Cardiac septum (tissue), 1 donor: ENCODE data around the gene EIF2S2. TPM values are rescaled to one million over a fixed set of nuclear protein-coding genes. Genes with fewer than 3 reads are reported as not detected.

Experiments
- DNase-seq: peaks from one replicate; pipeline ENCODE4 v3.0.0-alpha.2; 2020; ENCODE audit warnings: low spot score
- intact Hi-C: fragments of 100-400 bp; cut with DNase I; formaldehyde crosslinking; loops from one replicate; pipeline ENCODE4 v1.14.0; 2022
- total RNA-seq: library from RNA; stranded (reverse); fragmentation: NEBNext Ultra II Directional; extraction: Animal tissue kit (Norgen Biotek cat#: 25700); gene quantifications from one replicate; pipeline ENCODE4 v1.2.1, GENCODE V29; 2021
- donor health status: DM: no; HTN: no; CAD: no.

Gene EIF2S2
- total RNA-seq, 1 donor from 2014 or later: 38.3 TPM

GRCh38 chr20:34095825-34096224 is 16.2 kb downstream of the EIF2S2 start:
- intact Hi-C loops: no loop called here
- no peak for DNase-seq

GRCh38 chr20:34093895-34094294 is 18.1 kb downstream of the EIF2S2 start:
- DNase-seq: no peak
- intact Hi-C loops: no loop called here

DNA sequence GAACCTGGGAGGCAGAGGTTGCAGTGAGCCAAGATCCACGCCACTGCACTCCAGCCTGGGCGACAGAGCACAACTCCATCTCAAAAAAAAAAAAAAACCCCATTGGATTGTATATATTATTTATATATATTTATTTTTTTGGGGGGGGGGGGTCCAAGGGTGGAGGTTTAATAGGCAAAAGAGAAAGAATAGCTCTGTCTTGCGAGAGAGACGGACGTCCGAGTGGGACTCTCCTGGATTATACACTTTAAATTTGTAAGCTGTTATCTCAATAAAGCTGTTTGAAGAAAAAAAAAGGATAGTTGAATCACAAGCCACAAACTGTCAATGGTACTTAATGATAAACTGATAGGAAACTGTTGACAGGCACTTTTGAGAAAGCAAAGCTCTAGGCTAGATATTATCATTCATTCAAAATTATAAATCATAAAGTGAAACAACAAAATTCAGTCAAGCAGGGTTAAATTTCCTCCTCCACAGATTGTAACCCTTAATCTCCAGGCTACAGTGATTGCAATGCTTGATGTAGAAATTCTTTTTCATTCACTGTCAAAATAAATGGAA is 20.3 kb downstream of the EIF2S2 start:
- no peak for DNase-seq
- intact Hi-C loops: no loop called here

DNA sequence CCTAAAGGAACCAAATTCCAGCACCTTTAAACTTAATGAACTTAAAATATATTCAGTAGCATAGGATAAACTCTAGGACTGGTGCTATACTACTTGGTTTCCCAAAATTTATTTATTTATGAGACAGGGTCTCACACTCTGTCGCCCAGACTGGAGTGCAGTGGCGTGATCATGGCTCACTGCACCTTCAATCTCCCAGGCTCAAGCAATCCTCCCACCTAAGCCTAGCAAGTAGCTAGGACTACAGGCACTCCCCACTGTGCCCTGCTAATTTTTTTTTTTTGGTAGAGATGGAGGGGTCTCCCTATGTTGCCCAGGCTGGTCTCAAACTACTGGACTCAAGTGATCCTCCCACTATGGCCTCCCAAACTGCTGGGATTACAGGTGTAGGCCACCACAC is 21.4 kb downstream of the EIF2S2 start:
- no peak for DNase-seq
- intact Hi-C loops: no loop called here

DNA sequence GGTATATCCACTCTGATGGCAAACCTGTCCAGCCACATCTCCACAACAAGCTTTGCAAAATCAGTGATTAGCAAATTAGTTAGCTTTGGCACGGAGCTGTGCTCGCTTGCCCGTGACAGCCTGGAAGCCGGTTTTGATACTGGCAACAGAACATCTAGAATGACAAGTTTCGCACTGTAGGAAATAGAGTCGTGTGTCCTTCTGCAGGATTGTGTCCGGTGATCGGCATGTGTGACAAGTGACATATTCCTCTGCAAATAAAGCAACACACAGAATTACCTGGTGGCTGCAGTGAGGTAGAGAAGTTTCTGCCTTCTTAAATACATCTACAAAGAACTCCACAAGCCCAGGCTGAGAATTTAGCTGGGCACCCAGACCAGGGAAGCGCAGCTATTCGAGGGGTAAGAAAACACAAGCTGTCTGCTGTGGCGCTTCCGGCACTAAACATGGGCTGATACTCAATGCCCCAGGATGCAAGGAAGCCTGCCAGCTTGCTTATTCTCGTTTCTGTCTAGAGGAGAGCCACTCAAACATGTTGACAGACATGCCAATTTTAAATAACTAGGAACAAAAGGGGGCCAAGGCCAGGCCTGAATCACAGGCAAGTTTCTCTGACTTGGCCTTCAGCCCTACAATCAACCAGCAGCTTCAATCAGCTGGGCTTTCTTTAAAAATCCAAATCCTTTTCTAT is 22.2 kb downstream of the EIF2S2 start:
- intact Hi-C loops: no loop called here
- no peak for DNase-seq

DNA sequence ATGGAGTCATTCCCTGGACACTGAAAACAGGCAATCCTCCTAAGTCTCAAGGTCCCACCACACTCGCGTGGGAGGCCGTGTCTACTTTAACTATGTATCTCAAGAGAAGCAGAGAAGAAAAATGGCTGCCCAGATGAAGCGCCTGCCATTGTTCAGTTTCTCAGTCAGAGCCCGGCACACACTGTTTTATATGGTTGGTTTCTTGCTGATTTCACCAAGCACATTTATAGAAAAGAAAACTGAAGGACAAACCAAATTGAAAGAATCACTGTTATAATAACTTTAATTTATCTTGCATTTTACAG is 22.9 kb downstream of the EIF2S2 start:
- DNase-seq: no peak
- intact Hi-C loops: no loop called here

- no peak for DNase-seq
- intact Hi-C loops: no loop called here
Observed at GRCh38 chr20:34088305-34089174, 23.5 kb downstream of the EIF2S2 start.

DNA sequence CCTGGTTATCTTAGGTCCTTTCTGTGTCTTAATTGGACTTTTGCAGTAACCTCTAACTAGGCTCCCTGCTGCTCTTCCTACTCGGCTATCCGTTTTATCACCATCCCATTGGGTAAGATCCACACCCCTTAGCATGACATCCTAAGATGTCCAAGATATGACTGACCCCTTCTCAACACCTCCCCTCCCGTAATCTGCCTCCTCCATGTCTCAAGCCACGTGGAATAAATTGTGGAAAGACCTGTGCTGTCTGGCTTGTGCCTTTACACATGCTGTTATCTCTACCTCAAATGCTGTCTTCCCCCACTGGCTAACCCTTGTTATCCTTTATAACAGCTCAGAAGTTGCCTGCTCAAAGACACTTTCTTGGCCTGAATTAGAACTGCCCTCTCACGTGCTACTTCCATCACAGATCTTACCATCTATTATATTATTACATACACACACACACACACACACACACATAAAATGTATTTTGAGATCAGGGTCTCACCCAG is 26.5 kb downstream of the EIF2S2 start:
- intact Hi-C loops: no loop called here
- DNase-seq: no peak

DNA sequence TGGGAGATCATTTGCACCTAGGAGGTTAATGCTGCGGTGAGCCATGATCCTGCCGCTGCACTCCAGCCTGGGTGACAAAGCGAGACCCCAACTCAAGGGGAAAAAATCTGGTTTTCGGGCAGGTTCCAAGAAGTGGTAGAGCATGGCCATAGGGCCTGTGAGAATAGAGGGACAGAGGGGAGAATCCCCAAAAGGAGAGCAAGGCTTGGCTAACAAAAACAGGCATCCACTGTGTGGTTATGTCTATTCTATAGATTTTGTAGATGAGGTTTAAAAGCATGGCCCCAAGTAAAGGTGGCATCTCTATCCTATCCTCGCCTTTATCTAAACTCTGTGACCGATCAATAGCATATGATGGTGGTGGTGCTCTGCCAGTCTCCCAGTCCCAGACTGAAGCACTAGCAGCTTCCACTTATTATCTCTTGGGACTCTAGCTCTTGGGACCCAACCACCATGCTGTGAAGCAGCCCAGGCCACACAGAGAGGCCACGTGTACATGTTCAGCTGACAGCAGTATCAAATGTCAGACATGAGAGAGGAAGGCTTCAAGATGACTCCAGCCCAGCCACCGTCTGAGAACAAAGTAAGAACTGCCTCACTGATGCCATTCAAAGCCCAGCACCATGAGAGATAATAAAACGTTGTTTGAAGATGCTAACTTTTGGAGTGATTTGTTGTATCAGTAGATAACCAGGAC is 27.7 kb downstream of the EIF2S2 start:
- no peak for DNase-seq
- intact Hi-C loops: no loop called here

GRCh38 chr20:34083781-34084180 is 28.3 kb downstream of the EIF2S2 start:
- intact Hi-C loops: loop anchor here (2.0 kb wide), 1 partner anchor 43 kb away; no protein-coding TSS in a partner anchor
- DNase-seq: no peak

GRCh38 chr20:34083137-34083536 is 28.9 kb downstream of the EIF2S2 start:
- DNase-seq: peak; percentile 85

DNA sequence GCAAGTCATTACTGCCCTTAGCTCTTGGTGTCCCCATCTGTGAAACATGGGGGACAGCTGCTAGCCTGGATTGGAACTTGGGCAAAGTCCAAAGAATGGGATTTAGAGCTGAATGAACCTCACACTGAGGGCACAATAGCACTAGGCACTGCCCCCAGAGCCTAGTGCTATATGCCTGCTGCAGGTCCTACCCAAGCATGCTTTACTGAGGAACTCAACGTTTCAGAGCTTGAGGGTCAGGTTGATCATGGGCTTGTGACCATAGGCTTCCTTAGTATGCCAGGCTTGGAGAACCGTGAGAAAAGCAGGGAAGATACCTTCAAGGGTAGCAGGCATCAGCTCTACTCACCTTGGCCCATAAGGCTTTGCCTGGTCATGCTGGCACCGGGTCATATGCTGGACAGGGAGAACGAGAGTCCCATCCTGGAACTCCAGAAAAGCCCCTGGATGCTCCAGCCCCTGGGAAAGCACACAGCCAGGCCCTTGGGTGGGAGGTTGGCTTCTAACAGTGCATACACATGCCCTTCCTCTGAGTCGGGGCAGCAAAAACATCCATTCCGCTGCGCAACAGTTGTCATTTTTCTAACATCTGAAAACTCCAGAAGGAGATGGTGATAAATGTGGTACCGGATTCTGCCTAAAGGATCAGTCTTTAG is 29.7 kb downstream of the EIF2S2 start:
- intact Hi-C loops: loop anchor here (2.0 kb wide), 1 partner anchor 42 kb away; no protein-coding TSS in a partner anchor
- DNase-seq: no peak

More at GRCh38 chr20:34083137-34083536, 28.9 kb downstream of the EIF2S2 start:
- intact Hi-C loops: loop anchor here (2.0 kb wide), 1 partner anchor 42 kb away; no protein-coding TSS in a partner anchor

GRCh38 chr20:34079818-34080217 is 32.2 kb downstream of the EIF2S2 start:
- intact Hi-C loops: no loop called here
- DNase-seq: no peak

DNA sequence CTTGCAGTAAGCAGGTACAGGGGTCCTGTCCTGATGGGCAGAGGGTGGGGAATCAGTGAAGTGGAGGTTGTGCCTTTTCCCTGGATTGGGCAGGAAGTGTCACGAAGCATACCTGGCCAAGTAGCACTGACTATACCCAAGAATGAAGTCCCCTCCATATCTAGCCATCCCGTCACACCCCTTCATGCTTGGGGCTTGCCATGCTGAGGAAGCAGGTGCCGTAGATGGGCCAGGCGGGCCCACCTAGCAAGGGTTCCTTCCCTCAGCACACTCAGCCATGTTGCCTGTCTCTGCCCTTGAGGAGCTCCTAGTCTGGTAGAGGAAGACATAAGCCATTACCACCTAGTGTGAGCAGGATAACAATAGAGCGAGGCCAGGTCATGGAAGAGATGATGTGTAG is 33.5 kb downstream of the EIF2S2 start:
- intact Hi-C loops: no loop called here
- DNase-seq: no peak

DNA sequence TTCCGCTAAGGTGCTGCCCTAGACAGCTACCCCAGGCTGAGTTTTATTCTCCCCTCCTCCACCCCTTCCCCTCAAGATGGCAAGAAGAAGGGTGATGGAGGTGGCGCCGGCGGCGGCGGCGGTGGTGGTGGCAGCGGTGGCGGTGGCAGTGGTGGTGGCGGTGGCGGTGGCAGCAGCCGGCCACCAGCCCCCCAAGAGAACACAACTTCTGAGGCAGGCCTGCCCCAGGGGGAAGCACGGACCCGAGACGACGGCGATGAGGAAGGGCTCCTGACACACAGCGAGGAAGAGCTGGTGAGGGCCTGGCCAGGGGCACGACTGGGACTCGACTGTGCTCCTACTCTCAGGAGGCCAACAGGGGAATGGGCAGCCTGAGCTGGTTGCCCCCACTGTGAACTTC is 35.1 kb downstream of the EIF2S2 start:
- no peak for DNase-seq
- intact Hi-C loops: no loop called here

DNA sequence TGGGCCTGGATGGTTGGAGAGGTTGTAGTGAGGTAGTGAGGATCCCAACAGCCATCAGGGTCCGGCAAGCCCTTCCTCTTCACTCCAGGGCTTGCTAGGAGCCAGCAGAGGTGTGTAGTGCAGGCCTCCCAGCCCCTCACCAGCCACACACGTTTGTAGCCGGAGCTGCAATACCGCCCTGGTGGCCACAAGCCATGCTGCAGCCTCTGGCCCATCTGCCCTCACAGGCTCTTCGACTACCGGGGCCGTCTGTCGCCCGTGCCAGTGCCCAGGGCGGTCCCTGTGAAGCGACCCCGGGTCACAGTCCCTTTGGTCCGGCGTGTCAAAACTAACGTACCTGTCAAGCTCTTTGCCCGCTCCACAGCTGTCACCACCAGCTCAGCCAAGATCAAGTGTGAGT is 36.4 kb downstream of the EIF2S2 start:
- no peak for DNase-seq
- intact Hi-C loops: no loop called here

DNA sequence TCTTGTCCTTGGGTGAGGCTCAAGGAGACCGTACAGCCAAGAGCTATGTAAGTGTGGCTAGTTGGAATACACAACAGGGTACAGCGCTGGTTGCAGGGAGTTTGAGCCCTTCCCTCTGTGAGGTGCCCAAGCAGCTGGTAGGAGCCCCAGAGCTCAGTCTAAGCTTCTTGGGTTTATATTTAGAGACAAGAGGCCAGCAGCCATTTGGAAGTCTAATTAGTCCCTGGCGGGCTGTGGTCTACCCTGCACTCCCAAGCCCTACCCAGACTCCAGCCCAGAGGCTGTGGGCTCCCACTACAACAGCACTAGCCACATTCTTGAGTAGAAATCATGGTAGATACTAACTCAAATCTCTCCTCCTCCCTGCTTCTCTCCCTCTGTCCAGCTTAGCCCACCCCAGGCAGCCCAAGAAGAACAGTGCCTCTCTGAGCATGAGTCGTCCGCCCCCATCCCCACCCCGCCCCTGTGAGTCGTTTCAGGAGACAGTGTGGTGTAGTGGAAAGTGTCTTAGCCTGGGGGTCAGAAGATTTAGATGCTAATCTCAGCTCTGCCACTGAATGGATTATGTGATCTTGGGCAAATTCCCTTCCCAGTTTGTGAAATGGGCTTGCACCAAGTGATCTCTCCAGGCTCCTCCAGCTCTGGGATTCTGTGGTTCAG is 37.8 kb downstream of the EIF2S2 start:
- DNase-seq: no peak
- intact Hi-C loops: no loop called here

GRCh38 chr20:34072778-34073177 is 39.3 kb downstream of the EIF2S2 start:
- intact Hi-C loops: no loop called here
- DNase-seq: no peak

DNA sequence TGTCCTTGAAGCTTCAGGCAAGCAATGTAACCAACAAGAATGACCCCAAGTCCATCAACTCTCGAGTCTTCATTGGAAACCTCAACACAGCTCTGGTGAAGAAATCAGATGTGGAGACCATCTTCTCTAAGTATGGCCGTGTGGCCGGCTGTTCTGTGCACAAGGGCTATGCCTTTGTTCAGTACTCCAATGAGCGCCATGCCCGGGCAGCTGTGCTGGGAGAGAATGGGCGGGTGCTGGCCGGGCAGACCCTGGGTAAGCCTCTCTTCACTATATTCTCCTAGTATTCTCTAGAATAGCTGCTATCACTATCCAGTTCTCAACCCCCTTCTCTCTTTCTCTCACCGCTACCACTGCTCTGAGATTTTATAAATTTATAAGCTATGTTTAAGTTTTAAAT is 40.0 kb downstream of the EIF2S2 start:
- no peak for DNase-seq
- intact Hi-C loops: no loop called here
